ENCODE measurements around the gene ADGRV1. TPM values are rescaled to one million over a fixed set of nuclear protein-coding genes. Genes with fewer than 3 reads are reported as not detected.

Gene ADGRV1
- total and polyA plus RNA-seq, 3 donors from 2014 or later, result 10.8 to 18.0 (median 12.6) TPM

- WGBS, 2 donors, result 95 to 97% methylated on average over 5 of the region's 5 CpGs
- intact Hi-C loops (cut with DNase I; ENCODE audit: low total_unique reads), result no loop called here
Measured at GRCh38 chr5:91177085-91177484, 618.5 kb downstream of the ADGRV1 start.

GRCh38 chr5:91177639-91178038 lies 619.0 kb downstream of the ADGRV1 start:
- H3K27ac ChIP-seq, result no peak overlapping the region
- WGBS, 2 donors, result 71 to 84% methylated on average over 3 of the region's 3 CpGs
- intact Hi-C loops (cut with DNase I; ENCODE audit: low total_unique reads), result no loop called here

More at GRCh38 chr5:91177085-91177484, 618.5 kb downstream of the ADGRV1 start:
- no peak overlapping the region for H3K27ac ChIP-seq
- no peaks in the 10 kb centered on the region for H3K36me3 ChIP-seq (ENCODE audit: low read depth, missing control alignments)
- no peak for TF ChIP-seq POLR2A (IDR thresholded peaks at IDR 0.05)
- no peak for TF ChIP-seq CTCF (IDR thresholded peaks at IDR 0.05)
- H3K4me1 ChIP-seq, result peaks cover 4% of the 10 kb centered on the region
- H3K27me3 ChIP-seq, result no peaks in the 10 kb centered on the region
- DNase-seq, result no peak
- H3K9me3 ChIP-seq, result no peaks in the 10 kb centered on the region
- no peak overlapping the region for H3K4me3 ChIP-seq

GRCh38 chr5:91178461-91178860 lies 619.9 kb downstream of the ADGRV1 start:
- Histone ChIP-seq H3K4me1 (peaks cover 4% of the 10 kb centered on the region), H3K27ac (no peak overlapping the region), H3K36me3 (ENCODE audit: low read depth, missing control alignments) (no peaks in the 10 kb centered on the region), H3K4me3 (no peak overlapping the region), H3K9me3 (no peaks in the 10 kb centered on the region), H3K27me3 (no peaks in the 10 kb centered on the region)
- WGBS, 2 donors, result 33 to 35% methylated on average over 2 of the region's 2 CpGs
- DNase-seq, result no peak
- TF ChIP-seq POLR2A (IDR thresholded peaks at IDR 0.05), result no peak
- TF ChIP-seq CTCF (IDR thresholded peaks at IDR 0.05), result no peak
- intact Hi-C loops (cut with DNase I; ENCODE audit: low total_unique reads), result no loop called here

More at GRCh38 chr5:91177639-91178038, 619.0 kb downstream of the ADGRV1 start:
- H3K4me1 ChIP-seq, result peaks cover 4% of the 10 kb centered on the region
- no peaks in the 10 kb centered on the region for H3K27me3 ChIP-seq
- H3K36me3 ChIP-seq (ENCODE audit: low read depth, missing control alignments), result no peaks in the 10 kb centered on the region
- no peak for TF ChIP-seq CTCF (IDR thresholded peaks at IDR 0.05)
- TF ChIP-seq POLR2A (IDR thresholded peaks at IDR 0.05), result no peak
- H3K4me3 ChIP-seq, result no peak overlapping the region
- H3K9me3 ChIP-seq, result no peaks in the 10 kb centered on the region
- DNase-seq, result no peak

- Histone ChIP-seq H3K9me3 (no peaks in the 10 kb centered on the region), H3K4me3 (no peak overlapping the region), H3K4me1 (peaks cover 4% of the 10 kb centered on the region), H3K27me3 (no peaks in the 10 kb centered on the region), H3K27ac (no peak overlapping the region), H3K36me3 (ENCODE audit: low read depth, missing control alignments) (no peaks in the 10 kb centered on the region)
- DNase-seq, result no peak
- WGBS, 2 donors, result 71 to 73% methylated on average over 1 of the region's 1 CpG
- intact Hi-C loops (cut with DNase I; ENCODE audit: low total_unique reads), result no loop called here
- TF ChIP-seq CTCF (IDR thresholded peaks at IDR 0.05) (no peak), POLR2A (IDR thresholded peaks at IDR 0.05) (no peak)
Measured at GRCh38 chr5:91179018-91179417, 620.4 kb downstream of the ADGRV1 start.

- peaks cover 4% of the 10 kb centered on the region for H3K4me1 ChIP-seq
- no peak overlapping the region for H3K27ac ChIP-seq
- no peak for DNase-seq
- no peaks in the 10 kb centered on the region for H3K36me3 ChIP-seq (ENCODE audit: low read depth, missing control alignments)
- intact Hi-C loops (cut with DNase I; ENCODE audit: low total_unique reads), result no loop called here
- no peaks in the 10 kb centered on the region for H3K9me3 ChIP-seq
- no peaks in the 10 kb centered on the region for H3K27me3 ChIP-seq
- TF ChIP-seq CTCF (IDR thresholded peaks at IDR 0.05), result no peak
- TF ChIP-seq POLR2A (IDR thresholded peaks at IDR 0.05), result no peak
- WGBS, 2 donors, result 93 to 95% methylated on average over 5 of the region's 5 CpGs
- no peak overlapping the region for H3K4me3 ChIP-seq
Measured at GRCh38 chr5:91180506-91180905, 621.9 kb downstream of the ADGRV1 start.
